Stimulated activated CD4-positive, alpha-beta T cell treated with anti-CD3 and anti-CD28 coated beads, Interleukin-15, amount 100 ng/mL, for 1 hour (primary cell): Measurements from ENCODE around the gene BRAT1.
"Not testable (repeated sequence)": the region's sequence is repeated elsewhere in the genome, so short reads cannot be mapped to it uniquely, and the experiment has no call there.

Experiments used
- DNase-seq, 2 donors: peaks; one replicate each; pipeline ENCODE4 v3.0.0-alpha.2; 2020; ENCODE audit warnings: low read depth in 1 of 2, low spot score in 1 of 2

BRAT1 gene

GRCh38 chr7:2539031-2539911 lies 16.1 kb downstream of the BRAT1 start:
- DNase-seq: no peak

GRCh38 chr7:2537981-2538851 lies 17.1 kb downstream of the BRAT1 start:
- DNase-seq: no peak

GRCh38 chr7:2535872-2536627 lies 19.3 kb downstream of the BRAT1 start:
- DNase-seq: not testable (repeated sequence)

- not testable (repeated sequence) for DNase-seq
These were observed 21.1 kb downstream of the BRAT1 start for GRCh38 chr7:2534214-2534613.

GRCh38 chr7:2533566-2533965 lies 21.8 kb downstream of the BRAT1 start:
- not testable (repeated sequence) for DNase-seq

- not testable (repeated sequence) for DNase-seq
These were observed 22.5 kb downstream of the BRAT1 start for GRCh38 chr7:2532816-2533215.

- not testable (repeated sequence) for DNase-seq
These were observed 23.0 kb downstream of the BRAT1 start for GRCh38 chr7:2532199-2532772.

GRCh38 chr7:2531796-2532110 lies 23.6 kb downstream of the BRAT1 start:
- not testable (repeated sequence) for DNase-seq

GRCh38 chr7:2530994-2531795 lies 24.1 kb downstream of the BRAT1 start:
- DNase-seq: not testable (repeated sequence)

GRCh38 chr7:2530071-2530987 lies 25.0 kb downstream of the BRAT1 start:
- DNase-seq: peak in 1 of 2 donors; percentile 58

GRCh38 chr7:2529161-2530070 lies 25.9 kb downstream of the BRAT1 start:
- DNase-seq: peak in 1 of 2 donors; percentile 34

- DNase-seq: no peak
These were observed 26.7 kb downstream of the BRAT1 start for GRCh38 chr7:2528481-2529095.

- DNase-seq: no peak
These were observed 27.5 kb downstream of the BRAT1 start for GRCh38 chr7:2527505-2528467.

- DNase-seq: no peak
These were observed 28.4 kb downstream of the BRAT1 start for GRCh38 chr7:2526659-2527504.
